ENCODE results near the gene PDSS2.
"Not testable (repeated sequence)": the region's sequence is repeated elsewhere in the genome, so short reads cannot be mapped to it uniquely, and the experiment has no call there.

PDSS2 gene

DNA sequence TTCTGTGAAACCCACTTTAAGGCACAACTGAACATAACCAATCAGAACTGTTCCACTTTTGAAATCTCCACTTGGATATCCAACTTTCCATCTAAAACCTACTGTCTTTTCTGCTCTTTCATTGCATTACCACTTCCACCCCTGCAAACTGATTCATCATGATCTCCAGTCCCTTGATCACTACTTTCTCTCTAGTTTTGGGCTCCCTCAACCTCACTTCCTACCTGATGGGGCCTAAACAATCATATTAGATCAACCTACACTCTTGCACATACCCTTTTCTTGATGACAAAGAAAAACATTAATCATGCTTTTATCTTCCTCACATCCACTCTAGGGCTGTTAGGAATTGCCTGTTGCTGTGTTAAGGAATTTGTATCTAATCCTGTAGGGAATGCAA lies 137.6 kb downstream of the PDSS2 start:
- no peak for DNase-seq (ENCODE audit: low read depth, low spot score)

GRCh38 chr6:107319906-107320530 lies 139.3 kb downstream of the PDSS2 start:
- peak; percentile 17 for DNase-seq (ENCODE audit: low read depth, low spot score)

- DNase-seq (ENCODE audit: low read depth, low spot score): peak; percentile 73
These were observed 141.1 kb downstream of the PDSS2 start for GRCh38 chr6:107318100-107318736.

- DNase-seq (ENCODE audit: low read depth, low spot score): no peak
These were observed 144.2 kb downstream of the PDSS2 start for GRCh38 chr6:107315114-107315513.

- no peak for DNase-seq (ENCODE audit: low read depth, low spot score)
These were observed 144.8 kb downstream of the PDSS2 start for GRCh38 chr6:107314531-107314939.

DNA sequence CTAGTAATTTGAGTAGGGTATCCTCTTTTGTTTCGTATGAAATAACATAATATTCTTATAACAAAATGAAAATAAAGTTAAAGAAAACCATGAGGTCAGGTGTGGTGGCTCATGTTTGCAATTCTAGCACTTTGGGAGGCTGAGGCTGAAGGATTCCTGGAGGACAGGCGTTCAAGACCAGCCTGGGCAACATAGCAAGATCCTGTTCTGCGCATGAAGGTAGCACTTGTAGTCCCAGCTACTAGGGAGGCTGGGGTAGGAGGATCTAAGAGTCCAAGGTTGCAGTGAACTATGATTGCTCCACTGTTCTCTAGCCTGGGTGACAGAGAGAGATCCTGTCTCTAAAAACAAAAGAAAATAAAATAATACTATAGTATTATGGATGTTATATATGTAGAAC lies 145.6 kb downstream of the PDSS2 start:
- no peak for DNase-seq (ENCODE audit: low read depth, low spot score)

DNA sequence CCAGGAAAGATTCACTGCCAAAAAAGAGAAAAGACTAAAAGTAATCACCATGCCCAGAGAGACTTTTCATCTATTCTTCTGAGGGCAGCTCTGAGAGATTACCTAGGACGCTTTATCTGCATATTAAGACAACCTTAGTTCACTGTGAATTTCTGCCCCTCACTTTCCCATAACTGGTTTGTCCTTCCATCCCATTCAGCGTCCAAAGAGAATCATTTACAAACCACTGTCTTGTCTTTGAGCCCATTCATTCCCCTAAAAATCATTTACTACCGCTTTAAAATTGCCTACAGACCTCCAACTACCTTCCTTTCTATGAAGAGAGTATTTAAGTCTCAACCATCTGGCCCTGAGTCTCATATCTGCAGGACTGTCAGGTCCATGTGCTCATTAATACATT lies 149.0 kb downstream of the PDSS2 start:
- DNase-seq (ENCODE audit: low read depth, low spot score): no peak

DNA sequence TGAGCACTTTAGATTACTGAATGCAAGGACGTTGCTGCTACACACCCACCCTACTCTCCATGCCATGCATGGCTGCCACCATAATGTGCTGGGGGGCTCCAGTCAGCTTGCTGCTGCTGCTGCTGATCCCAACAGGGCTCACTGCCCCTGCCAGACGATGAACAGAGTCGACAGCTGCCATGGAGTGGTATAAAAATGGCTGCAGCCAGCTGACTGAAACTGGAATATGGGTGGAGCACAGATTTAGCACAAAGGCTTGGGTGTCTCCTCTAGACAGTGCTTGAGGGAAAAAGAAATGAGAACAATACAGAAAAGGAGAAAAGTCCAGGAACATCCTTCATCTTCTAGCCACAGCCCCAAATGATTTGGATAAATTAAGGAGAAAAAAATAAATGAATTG lies 150.7 kb downstream of the PDSS2 start:
- no peak for DNase-seq (ENCODE audit: low read depth, low spot score)

DNA sequence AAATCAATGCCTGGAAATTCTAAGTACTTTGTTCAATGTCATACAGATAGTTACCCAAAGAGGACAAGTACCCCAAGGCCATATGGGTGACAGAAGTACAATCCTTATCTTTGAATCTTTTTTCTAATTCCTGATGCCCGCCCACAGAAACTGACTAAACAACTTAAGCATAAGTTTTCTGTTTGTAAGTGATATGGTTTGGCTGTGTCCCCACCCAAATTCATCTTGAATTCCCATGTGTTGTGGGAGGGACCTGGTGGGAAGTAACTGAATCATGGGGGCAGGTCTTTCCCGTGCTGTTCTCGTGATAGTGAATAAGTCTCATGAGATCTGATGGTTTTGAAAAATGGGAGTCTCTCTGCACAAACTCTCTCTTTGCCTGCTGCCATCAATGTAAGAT lies 153.4 kb downstream of the PDSS2 start:
- not testable (repeated sequence) for DNase-seq (ENCODE audit: low read depth, low spot score)

DNA sequence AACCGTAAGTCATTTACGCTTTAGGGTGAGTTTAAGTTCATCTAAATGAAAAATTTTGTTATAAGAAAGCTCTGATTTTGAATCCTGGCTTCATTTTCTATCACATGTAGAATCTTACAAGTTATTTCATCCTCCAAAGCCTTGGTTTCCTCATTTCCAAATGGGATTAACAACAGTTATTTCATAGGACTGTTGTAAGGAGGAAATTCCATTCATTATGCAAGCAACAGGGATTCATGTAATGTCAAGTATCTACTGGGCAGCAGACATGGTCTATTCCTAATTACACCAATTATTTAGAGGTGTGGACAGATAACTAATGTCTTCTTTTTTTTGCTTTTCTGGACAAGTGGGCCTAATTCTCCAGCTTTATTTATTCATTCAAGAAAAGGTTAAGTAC lies 154.0 kb downstream of the PDSS2 start:
- no peak for DNase-seq (ENCODE audit: low read depth, low spot score)

DNA sequence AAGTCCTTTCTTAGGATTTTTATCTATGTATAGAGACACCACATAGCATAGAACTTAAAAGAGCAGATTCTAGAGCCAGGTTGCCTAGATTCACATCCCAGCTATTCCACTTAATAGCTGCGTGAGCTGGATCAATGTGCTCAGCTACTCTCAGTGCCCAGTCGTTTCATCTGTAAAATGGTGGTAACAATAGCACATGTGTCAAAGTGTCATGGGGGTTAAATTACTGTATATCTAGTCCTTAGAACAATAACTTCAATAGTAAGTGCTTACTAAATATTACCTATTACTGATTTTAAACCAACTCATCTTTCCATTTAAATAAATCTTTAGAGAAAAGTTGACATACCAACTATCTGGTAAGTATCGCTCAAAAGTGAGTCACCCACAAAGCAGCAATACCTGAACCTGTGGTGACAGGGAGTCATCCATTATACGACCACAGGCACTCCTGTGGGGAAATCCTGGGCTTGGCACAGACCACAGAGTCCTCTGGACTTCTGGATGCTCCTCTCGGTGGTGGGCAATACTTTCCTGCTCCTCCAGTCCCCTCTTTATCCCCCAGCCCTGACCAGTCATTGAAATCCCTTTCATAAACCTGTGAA lies 154.8 kb downstream of the PDSS2 start:
- DNase-seq (ENCODE audit: low read depth, low spot score): peak; percentile 78

- no peak for DNase-seq (ENCODE audit: low read depth, low spot score)
These were observed 166.0 kb downstream of the PDSS2 start for GRCh38 chr6:107293350-107293749.

DNA sequence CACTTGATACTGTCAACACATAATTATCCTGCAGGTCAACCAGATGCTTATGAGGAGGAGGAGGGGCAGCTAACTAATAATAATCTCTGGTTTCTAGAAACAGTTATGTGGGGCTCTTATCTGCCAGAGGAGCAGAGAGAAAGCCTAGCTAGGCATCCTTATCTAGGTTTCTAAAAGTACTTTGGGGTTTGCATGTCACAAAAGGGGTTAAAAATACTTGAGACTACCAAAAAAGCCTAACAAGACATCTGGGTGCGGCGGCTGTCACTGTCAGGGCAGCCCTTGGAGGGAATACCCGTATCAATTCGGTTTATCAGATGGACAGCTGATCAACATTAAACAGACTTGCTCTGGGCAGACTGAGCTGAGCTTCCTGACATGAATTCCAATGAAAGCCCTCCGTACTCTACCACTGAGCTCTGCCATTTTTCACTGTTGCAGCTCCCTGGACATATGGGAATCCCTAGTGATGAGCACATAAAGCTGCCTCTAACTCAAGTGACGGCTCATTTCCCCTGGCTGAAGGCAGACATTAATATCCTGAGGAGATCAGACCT lies 166.6 kb downstream of the PDSS2 start:
- no peak for DNase-seq (ENCODE audit: low read depth, low spot score)

- no peak for DNase-seq (ENCODE audit: low read depth, low spot score)
These were observed 168.9 kb downstream of the PDSS2 start for GRCh38 chr6:107290491-107290890.

DNA sequence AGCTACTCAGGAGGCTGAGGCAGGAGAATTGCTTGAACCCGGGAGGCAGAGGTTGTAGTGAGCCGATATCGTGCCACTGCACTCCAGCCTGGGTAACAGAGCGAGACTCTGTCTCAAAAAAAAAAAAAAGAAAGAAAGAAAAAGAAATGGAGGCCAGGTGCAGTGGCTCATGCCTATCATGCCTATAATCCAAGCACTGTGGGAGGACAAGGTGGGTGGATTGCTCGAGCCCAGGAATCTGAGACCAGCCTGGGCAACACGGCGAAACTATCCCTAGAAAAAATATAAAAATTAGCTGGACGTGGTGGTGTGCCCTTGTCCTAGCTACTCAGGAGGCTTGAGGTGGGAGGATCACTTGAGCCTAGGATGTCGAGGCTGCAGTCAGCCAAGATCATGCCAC lies 170.1 kb downstream of the PDSS2 start:
- not testable (repeated sequence) for DNase-seq (ENCODE audit: low read depth, low spot score)

GRCh38 chr6:107285683-107286082 lies 173.7 kb downstream of the PDSS2 start:
- DNase-seq (ENCODE audit: low read depth, low spot score): not testable (repeated sequence)

DNA sequence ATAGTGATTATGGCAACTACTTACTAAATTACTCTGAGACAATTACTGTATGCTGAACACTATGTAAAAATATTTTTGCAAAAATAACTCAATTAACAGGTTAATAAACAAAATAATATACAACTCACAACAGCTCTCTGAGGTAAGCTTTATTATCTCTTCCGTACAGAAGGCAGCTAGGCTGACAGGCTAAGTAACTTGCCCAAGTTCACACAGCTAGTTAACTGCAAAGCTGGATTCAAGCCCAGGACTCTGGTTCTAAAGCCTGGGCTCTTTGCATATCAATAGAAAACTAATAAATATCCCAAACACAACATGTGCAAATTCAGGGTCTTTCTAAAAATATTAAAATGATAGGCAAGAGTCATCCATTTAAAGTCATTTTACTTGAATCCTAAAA lies 174.6 kb downstream of the PDSS2 start:
- peak; percentile 48 for DNase-seq (ENCODE audit: low read depth, low spot score)

DNA sequence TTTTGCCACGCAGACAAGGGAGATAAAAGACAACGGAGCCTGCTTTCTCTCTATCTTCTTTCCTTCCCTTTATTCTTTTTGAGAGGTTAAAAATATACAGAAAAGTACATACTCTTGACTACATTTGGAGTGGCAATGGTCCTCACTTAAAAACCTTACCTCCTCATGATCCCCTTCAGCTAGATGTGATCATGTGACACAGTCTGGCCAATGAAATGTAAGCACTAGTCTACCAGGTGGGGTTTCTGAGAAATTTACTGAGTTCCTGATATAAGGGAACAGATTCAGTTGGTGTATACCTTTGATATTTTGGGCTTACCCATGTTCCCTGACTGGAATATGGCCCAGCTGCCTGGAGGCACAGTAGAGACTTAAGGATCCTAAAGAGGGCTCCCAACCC lies 178.6 kb downstream of the PDSS2 start:
- no peak for DNase-seq (ENCODE audit: low read depth, low spot score)

DNA sequence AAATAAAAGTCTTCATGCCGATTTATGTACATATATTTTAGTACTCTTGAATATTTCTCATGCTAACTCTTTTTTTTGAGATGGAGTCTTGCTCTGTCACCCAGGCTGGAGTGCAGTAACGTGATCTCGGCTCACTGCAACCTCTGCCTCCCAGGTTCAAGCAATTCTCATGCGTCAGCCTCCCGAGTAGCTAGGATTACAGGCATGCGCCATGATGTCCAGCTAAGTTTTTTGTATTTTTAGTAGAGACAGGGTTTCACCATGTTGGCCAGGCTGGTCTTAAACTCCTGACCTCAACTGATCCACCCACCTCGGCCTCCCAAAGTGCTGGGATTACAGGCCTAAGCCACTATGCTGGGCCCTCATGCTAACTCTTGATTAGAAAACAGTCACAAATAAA lies 179.4 kb downstream of the PDSS2 start:
- DNase-seq (ENCODE audit: low read depth, low spot score): not testable (repeated sequence)

- DNase-seq (ENCODE audit: low read depth, low spot score): peak; percentile 6
These were observed 184.0 kb downstream of the PDSS2 start for GRCh38 chr6:107275330-107275865.

DNA sequence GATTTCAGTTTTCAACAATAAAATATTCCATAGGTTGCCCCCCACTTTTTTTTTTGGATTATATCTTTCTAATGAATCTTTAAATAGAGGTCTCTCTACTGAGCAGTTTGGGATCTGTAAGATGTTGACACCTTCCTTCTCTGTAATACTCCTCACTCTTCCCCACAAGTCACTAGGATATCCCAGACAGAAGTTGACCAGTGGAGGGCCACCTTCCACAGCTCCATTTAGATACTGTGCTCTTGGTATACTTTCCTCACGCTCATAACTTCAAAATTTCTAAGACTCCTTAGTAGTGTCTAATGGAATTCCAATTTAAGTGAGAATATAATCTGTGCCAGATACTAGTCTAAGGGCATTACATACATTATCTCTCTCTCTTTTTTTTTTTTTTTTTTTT lies 185.1 kb downstream of the PDSS2 start:
- no peak for DNase-seq (ENCODE audit: low read depth, low spot score)

GRCh38 chr6:107272246-107272645 lies 187.1 kb downstream of the PDSS2 start:
- DNase-seq (ENCODE audit: low read depth, low spot score): no peak
